GM19240 (cell line): Measurements from ENCODE around the gene SPINK4.

Source experiments
- DNase-seq: peaks from one replicate; pipeline ENCODE4 v3.0.0; 2011; ENCODE audit warnings: low spot score; ENCODE audit not compliant: insufficient read length

Gene SPINK4

DNA sequence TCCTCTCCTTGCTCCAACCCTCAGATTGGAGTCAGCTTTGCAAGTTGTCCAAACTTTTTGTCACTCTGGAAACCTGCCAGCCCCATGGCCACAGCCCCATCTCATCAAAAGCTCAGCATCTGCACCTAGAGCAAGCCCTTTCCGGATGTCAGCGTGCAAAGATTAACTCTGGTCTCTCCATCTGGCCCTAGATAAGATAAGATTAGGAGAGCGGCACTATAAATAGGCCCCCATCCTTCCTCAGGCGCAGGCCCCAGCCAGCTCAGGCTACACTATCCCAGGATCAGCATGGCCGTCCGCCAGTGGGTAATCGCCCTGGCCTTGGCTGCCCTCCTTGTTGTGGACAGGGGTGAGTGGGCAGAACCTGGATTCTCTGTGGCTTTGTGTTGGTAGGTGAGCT, at the start of gene SPINK4:
Gene SPINK4 (plus strand): TSS at position 247 of the 400 bp plus-strand sequence. CDS start 42 bp downstream, at position 289.
- DNase-seq = no peak

- DNase-seq = no peak
Observed at GRCh38 chr9:33192493-33193255, 47.3 kb upstream of the SPINK4 start.

DNA sequence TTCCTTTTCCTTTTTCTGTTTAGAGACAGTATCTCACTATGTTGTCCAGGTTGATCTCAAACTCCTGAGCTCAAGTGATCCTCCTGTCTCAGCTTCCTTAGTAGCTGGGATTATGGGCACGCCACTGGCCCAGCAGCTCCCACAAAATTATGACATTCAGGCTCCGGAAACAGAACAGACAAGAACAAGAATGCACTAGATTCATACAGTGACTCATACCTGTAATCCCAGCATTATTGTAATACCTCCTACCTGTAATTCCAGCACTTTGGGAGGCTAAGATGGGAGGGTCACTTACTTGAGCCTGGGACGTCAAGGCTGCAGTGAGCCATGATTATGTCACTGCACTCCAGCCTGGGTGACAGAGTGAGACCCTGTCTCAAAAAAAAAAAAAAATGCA, 46.1 kb upstream of the SPINK4 start:
- no peak for DNase-seq

GRCh38 chr9:33196736-33197135, 43.2 kb upstream of the SPINK4 start:
- no peak for DNase-seq

DNA sequence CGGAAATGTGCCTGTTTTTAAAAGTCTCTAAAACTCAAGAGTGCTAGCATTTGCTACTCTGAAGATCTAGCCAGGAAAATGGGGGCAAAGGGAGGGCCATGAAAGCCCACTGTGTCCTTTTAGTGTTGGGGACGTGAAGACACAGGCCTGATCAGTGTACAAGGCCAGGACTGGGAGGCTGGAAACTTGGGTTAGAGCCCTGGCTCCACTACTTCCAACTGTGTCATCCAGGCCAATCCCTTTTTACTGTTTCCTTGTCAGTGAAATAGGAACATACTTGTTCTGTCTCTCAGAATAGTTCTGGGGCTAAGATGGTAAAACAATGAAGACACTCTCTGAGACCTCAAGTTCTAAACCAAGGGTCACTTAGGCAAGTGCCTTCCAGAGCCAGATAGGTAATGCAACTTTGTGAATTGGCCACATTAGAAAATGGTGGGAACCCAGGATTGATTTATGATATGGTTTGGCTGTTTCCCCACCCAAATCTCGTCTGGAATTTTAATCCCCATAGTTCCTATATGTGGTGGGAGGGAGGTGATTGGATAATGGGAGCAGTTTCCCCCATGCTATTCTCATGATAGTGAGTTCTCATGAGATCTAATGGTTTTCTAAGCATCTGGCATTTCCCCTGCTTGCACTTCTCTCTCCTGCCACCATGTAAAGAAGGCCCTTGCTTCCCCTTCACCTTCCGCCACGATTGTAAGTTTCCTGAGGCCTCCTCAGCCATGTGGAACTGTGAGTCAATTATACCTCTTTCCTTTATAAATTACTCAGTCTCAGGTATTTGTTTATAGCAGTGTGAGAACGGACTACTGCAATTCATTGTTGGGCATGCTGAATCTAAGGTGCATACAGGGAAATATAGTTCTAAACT, 42.5 kb upstream of the SPINK4 start:
- DNase-seq = no peak

DNA sequence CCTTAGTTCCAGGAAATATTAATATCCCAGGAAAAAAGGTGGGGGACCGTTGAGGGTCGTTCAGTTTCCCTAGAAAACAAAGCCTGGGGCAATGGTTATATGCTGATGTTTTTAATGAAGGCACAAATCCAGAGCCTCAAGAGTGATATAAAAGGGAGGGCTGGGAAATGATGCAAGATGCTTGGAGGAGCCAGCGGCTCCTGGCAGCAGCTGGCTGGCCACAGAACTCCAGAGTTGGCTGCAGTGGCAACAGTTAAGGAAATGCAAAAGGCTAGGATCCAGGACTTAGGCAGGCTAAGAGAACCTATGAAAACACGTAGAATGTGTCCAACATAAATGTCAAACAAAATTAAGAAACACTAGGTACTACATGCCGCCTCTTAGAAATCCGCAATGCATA, 41.8 kb upstream of the SPINK4 start:
- no peak for DNase-seq

- no peak for DNase-seq
Observed at GRCh38 chr9:33202018-33202417, 37.9 kb upstream of the SPINK4 start.

- peak; percentile 46 for DNase-seq
Observed at GRCh38 chr9:33202552-33203201, 37.3 kb upstream of the SPINK4 start.

DNA sequence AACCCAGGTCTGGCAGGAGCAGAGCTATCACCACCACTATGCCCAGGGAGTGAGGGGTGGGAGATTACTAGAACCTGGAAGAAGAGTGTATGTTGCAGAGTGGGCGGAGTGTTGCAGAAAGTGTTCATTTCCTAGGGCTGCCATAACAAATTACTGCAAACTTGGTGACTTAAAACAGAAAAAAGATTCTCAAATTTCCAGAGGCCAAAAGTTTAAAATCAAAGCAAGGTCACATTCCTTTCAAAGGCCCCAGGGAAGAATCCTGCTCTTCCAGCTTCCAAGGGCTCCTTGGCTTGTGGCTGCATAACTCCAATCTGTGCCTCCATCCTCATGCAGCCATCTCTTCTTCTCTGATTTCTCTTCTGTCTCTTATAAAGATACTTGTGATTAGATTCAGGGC, 30.6 kb upstream of the SPINK4 start:
- DNase-seq = no peak

DNA sequence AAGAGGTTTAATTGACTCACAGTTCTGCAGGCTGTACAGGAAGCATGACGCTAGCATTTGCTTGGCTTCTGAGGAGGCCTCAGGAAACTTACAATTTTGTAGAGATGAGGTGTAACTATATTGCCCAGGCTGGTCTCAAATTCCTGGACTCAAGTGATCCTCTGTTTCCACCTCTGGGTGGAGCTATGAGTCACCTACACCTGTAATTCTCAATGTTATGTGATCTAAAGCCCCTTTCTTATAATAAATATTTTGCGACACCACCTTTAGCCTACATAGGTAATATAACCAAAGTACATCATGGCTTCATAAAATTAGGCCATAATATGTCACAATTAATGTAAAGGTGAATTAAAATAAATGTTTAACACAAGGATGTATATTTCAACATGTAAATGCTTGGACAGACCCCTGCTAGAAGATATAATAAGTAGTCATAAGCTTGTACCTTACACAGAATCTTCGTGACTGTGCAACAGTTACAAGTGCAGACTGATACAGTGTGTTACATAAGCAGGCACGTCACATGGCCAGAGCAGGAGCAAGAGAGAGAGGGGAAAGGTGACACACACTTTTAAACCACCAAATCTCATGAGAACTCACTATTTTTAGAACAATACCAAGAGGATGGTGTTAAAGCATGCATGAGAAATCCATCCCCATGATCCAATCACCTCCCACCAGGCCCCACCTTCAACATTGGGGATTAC, 29.8 kb upstream of the SPINK4 start:
- no peak for DNase-seq

DNA sequence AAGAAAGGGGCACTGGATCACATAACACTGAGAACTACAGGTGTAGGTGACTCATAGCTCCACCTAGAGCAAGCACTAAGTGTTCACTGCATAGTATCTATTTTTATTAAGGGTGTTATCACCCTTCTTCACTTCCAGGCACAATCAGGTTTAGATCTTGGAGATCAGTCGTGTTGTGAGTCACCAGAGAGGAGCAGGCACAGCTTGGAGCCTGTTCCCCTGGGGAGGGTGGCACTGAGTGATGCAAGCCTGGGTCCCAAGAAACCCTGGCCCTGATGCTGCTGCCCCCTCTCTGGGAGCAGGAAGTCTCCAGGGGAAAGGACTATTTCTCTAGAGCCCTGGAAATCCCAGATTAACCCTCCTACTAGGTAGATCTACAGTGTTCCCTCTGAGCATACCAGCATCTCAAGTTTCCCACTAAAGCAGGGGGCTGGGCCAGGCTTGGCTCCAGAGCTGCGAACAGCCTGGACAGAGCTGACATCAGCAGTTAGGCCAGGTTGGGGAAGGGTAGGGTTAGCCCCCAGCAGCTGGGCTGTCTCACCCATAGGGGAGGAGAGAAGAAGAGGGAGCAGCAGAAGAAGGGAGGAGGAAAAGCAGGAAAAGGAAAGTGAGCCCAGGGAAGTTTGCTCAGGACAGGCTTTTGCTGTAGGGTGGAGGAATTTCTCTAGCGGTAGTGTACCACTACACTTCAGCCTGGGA, 28.1 kb upstream of the SPINK4 start:
- no peak for DNase-seq

DNA sequence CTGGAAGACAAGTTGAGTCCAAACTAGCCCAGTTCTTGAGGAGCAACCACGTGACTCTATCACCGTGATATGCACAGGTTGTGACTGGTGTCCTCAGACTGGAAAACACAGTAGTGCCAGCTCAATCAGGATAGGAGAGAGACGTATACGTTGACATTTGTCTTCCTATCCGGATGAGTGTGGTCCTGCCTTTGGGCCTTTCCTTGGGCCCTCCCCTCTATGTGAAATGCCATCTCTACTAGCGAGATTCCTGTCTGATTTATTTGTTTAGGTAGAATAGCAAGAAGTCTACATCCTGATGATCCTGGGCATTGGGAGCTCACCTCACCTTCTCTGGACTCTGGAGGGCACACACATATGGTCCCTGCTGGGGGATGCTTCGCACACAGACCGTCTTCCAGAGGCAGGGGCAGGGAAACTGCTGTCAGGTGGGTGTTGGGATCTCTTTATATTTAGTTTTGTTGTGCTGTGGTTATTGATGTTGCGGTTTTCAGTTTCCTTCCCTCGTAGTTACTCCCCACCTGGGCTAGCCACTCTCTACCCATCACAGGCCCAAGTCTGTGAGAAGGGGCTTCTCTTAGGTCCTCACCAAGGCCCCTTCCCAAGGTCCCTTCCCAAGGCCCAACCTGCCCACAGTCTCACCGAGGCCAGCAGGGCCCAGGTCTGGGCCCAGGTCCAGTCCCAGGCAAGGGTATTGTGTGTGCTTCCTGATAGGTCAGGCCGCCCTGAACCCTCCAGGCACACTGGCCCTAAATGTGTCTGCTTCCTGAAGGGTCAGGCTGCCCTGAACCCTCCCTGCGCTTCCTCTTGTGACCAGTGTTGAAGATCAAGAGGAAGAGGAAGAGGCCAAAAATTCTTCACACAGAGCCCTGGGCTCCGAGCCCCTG, 19.0 kb upstream of the SPINK4 start:
- DNase-seq = no peak

GRCh38 chr9:33221568-33221884, 18.4 kb upstream of the SPINK4 start:
- no peak for DNase-seq

- DNase-seq = no peak
Observed at GRCh38 chr9:33222031-33222430, 17.9 kb upstream of the SPINK4 start.

GRCh38 chr9:33223696-33224095, 16.3 kb upstream of the SPINK4 start:
- no peak for DNase-seq

DNA sequence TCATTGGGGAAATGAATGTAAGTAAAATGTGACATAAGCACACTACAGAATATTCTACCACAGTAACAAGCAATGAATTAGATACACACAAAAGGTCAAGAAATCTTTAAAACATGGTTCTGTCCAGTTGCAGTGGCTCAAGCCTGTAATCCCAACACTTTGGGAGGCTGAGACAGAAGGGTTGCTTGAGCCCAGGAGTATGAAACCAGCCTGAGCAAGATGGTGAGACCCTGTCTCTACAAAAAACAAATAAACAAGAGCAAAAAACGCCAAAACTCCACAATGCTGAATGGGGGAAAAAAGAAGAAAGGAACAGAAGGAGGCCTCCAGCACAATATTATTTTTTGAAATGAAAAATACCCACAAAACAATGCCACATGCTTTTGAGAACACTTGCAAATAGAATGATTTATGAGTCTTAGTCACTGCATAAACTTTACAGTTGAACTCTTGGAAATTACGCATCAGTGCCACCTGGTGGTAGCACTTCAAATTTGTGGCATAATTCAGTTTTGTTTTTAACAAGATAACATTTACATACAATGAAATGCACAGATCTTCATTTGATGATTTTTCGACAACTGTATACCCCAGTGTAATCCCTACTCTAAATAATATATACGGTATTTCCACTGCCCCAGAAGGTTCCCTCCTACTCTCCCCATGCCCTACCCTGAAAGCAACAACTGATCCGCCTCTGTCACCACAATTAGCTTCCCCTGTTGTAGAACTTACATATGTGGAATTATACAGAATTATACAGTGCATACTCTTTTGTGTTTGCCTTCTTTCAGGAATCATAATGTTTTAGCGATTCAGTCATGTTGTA, 14.4 kb upstream of the SPINK4 start:
- no peak for DNase-seq

DNA sequence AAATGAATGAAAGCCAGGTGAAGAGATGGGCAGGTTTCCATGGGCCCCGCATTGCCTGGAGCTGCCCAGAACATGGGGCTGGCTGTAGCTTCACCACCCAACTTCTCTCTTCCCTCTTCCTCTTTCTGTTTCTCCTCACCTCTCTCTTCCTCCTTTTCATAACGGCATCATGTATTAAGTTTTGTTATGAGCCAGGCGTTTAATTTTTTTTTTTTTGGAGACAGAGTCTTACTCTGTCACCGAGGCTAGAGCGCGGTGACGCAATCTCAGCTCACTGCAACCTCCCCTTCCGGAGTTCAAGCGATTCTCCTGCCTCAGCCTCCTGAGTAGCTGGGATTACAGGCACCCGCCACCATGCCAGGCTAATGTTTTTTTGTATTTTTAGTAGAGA, 13.0 kb upstream of the SPINK4 start:
- DNase-seq = no peak

- no peak for DNase-seq
Observed at GRCh38 chr9:33227741-33228140, 12.2 kb upstream of the SPINK4 start.

GRCh38 chr9:33228606-33229005, 11.4 kb upstream of the SPINK4 start:
- DNase-seq = no peak
